ENCODE measurements around the gene GTF2H4.

The GTF2H4 gene

GRCh38 chr6:30881392-30882203 is 26.4 kb upstream of the GTF2H4 start:
- no peak for DNase-seq
- in situ Hi-C loops (cut with HindIII; ENCODE audit: low pct_ligation_motif_present, low pct_unique_long_range_greater_than_20kb, low sequenced_read_pairs), result no loop called here

GRCh38 chr6:30882204-30882758 is 25.7 kb upstream of the GTF2H4 start:
- DNase-seq, result no peak
- in situ Hi-C loops (cut with HindIII; ENCODE audit: low pct_ligation_motif_present, low pct_unique_long_range_greater_than_20kb, low sequenced_read_pairs), result no loop called here

GRCh38 chr6:30882759-30883684 is 25.0 kb upstream of the GTF2H4 start:
- no peak for DNase-seq
- in situ Hi-C loops (cut with HindIII; ENCODE audit: low pct_ligation_motif_present, low pct_unique_long_range_greater_than_20kb, low sequenced_read_pairs), result no loop called here

- DNase-seq, result peak; percentile 41
- in situ Hi-C loops (cut with HindIII; ENCODE audit: low pct_ligation_motif_present, low pct_unique_long_range_greater_than_20kb, low sequenced_read_pairs), result no loop called here
Measured at GRCh38 chr6:30883685-30884520, 24.1 kb upstream of the GTF2H4 start, which contains the start of gene DDR1. DDR1 (plus strand) TSS chr6:30884519; CDS start chr6:30888730, 4,211 bp downstream.

- in situ Hi-C loops (cut with HindIII; ENCODE audit: low pct_ligation_motif_present, low pct_unique_long_range_greater_than_20kb, low sequenced_read_pairs), result no loop called here
- DNase-seq, result peak; percentile 43
Measured at GRCh38 chr6:30884521-30885480, 23.2 kb upstream of the GTF2H4 start.

GRCh38 chr6:30885481-30885998 is 22.5 kb upstream of the GTF2H4 start:
- in situ Hi-C loops (cut with HindIII; ENCODE audit: low pct_ligation_motif_present, low pct_unique_long_range_greater_than_20kb, low sequenced_read_pairs), result no loop called here
- no peak for DNase-seq

GRCh38 chr6:30885999-30886896 is 21.8 kb upstream of the GTF2H4 start:
- peak; percentile 73 for DNase-seq
- in situ Hi-C loops (cut with HindIII; ENCODE audit: low pct_ligation_motif_present, low pct_unique_long_range_greater_than_20kb, low sequenced_read_pairs), result no loop called here

GRCh38 chr6:30886897-30887255 is 21.1 kb upstream of the GTF2H4 start:
- no peak for DNase-seq
- in situ Hi-C loops (cut with HindIII; ENCODE audit: low pct_ligation_motif_present, low pct_unique_long_range_greater_than_20kb, low sequenced_read_pairs), result no loop called here

GRCh38 chr6:30887901-30888815 is 19.8 kb upstream of the GTF2H4 start:
- in situ Hi-C loops (cut with HindIII; ENCODE audit: low pct_ligation_motif_present, low pct_unique_long_range_greater_than_20kb, low sequenced_read_pairs), result no loop called here
- DNase-seq, result no peak

GRCh38 chr6:30888816-30889495 is 19.1 kb upstream of the GTF2H4 start:
- in situ Hi-C loops (cut with HindIII; ENCODE audit: low pct_ligation_motif_present, low pct_unique_long_range_greater_than_20kb, low sequenced_read_pairs), result no loop called here
- DNase-seq, result no peak

GRCh38 chr6:30889496-30889885 is 18.5 kb upstream of the GTF2H4 start:
- in situ Hi-C loops (cut with HindIII; ENCODE audit: low pct_ligation_motif_present, low pct_unique_long_range_greater_than_20kb, low sequenced_read_pairs), result no loop called here

GRCh38 chr6:30889921-30890645 is 17.9 kb upstream of the GTF2H4 start:
- in situ Hi-C loops (cut with HindIII; ENCODE audit: low pct_ligation_motif_present, low pct_unique_long_range_greater_than_20kb, low sequenced_read_pairs), result no loop called here
- DNase-seq, result no peak

More at GRCh38 chr6:30889496-30889885, 18.5 kb upstream of the GTF2H4 start:
- no peak for DNase-seq

GRCh38 chr6:30890646-30891449 is 17.2 kb upstream of the GTF2H4 start:
- in situ Hi-C loops (cut with HindIII; ENCODE audit: low pct_ligation_motif_present, low pct_unique_long_range_greater_than_20kb, low sequenced_read_pairs), result no loop called here
- no peak for DNase-seq

GRCh38 chr6:30891450-30891723 is 16.6 kb upstream of the GTF2H4 start:
- no peak for DNase-seq
- in situ Hi-C loops (cut with HindIII; ENCODE audit: low pct_ligation_motif_present, low pct_unique_long_range_greater_than_20kb, low sequenced_read_pairs), result no loop called here
